ENCODE data around the gene BTD. TPM values are rescaled to one million over a fixed set of nuclear protein-coding genes. Genes with fewer than 3 reads are reported as not detected.

Gene BTD
- total RNA-seq, 2 donors from 2014 or later = 9.9 to 15.2 TPM

- H3K27ac Mint-ChIP-seq = peak overlapping the region; percentile 97
- H3K27me3 Mint-ChIP-seq = no peaks in the 10 kb centered on the region
- peak; percentile 59 for ATAC-seq (replicated peaks)
- H3K4me3 Mint-ChIP-seq = peak overlapping the region; percentile 79
- peaks cover 20% of the 10 kb centered on the region for H3K4me1 Mint-ChIP-seq
- peaks cover 7% of the 10 kb centered on the region for H3K36me3 Mint-ChIP-seq (ENCODE audit: low read depth)
- no peaks in the 10 kb centered on the region for H3K9me3 Mint-ChIP-seq
These were observed 35.8 kb downstream of the BTD start for GRCh38 chr3:15637131-15637951.

- Mint-ChIP-seq H3K27ac (peak overlapping the region; percentile 97), H3K27me3 (no peaks in the 10 kb centered on the region), H3K4me1 (peaks cover 20% of the 10 kb centered on the region), H3K36me3 (ENCODE audit: low read depth) (peaks cover 12% of the 10 kb centered on the region), H3K9me3 (no peaks in the 10 kb centered on the region), H3K4me3 (peak overlapping the region; percentile 79)
- peak; percentile 8 for ATAC-seq (replicated peaks)
These were observed 36.8 kb downstream of the BTD start for GRCh38 chr3:15638193-15638890.

GRCh38 chr3:15638891-15639262, 37.3 kb downstream of the BTD start:
- H3K27me3 Mint-ChIP-seq = no peaks in the 10 kb centered on the region
- peaks cover 20% of the 10 kb centered on the region for H3K4me1 Mint-ChIP-seq
- no peaks in the 10 kb centered on the region for H3K9me3 Mint-ChIP-seq
- no peak for ATAC-seq (replicated peaks)
- peaks cover 13% of the 10 kb centered on the region for H3K36me3 Mint-ChIP-seq (ENCODE audit: low read depth)
- H3K4me3 Mint-ChIP-seq = no peak overlapping the region
- no peak overlapping the region for H3K27ac Mint-ChIP-seq

- Mint-ChIP-seq H3K36me3 (ENCODE audit: low read depth) (peaks cover 13% of the 10 kb centered on the region), H3K4me1 (peaks cover 29% of the 10 kb centered on the region), H3K27ac (no peak overlapping the region), H3K4me3 (no peak overlapping the region), H3K27me3 (peaks cover 3% of the 10 kb centered on the region), H3K9me3 (peaks cover 4% of the 10 kb centered on the region)
- ATAC-seq (replicated peaks) = no peak
These were observed 43.7 kb downstream of the BTD start for GRCh38 chr3:15645246-15645645.

- peaks cover 13% of the 10 kb centered on the region for H3K36me3 Mint-ChIP-seq (ENCODE audit: low read depth)
- H3K4me3 Mint-ChIP-seq = no peak overlapping the region
- ATAC-seq (replicated peaks) = no peak
- H3K27ac Mint-ChIP-seq = no peak overlapping the region
- peaks cover 34% of the 10 kb centered on the region for H3K4me1 Mint-ChIP-seq
- H3K9me3 Mint-ChIP-seq = peaks cover 4% of the 10 kb centered on the region
- peaks cover 3% of the 10 kb centered on the region for H3K27me3 Mint-ChIP-seq
These were observed 44.4 kb downstream of the BTD start for GRCh38 chr3:15645740-15646501.

- ATAC-seq (replicated peaks) = peak; percentile 68
- Mint-ChIP-seq H3K4me1 (peaks cover 34% of the 10 kb centered on the region), H3K9me3 (peaks cover 4% of the 10 kb centered on the region), H3K27ac (peak overlapping the region; percentile 88), H3K27me3 (peaks cover 7% of the 10 kb centered on the region), H3K4me3 (peak overlapping the region; percentile 68), H3K36me3 (ENCODE audit: low read depth) (peaks cover 9% of the 10 kb centered on the region)
These were observed 45.4 kb downstream of the BTD start for GRCh38 chr3:15646851-15647511.

GRCh38 chr3:15647611-15648167, 46.1 kb downstream of the BTD start:
- Mint-ChIP-seq H3K4me1 (peaks cover 34% of the 10 kb centered on the region), H3K4me3 (peak overlapping the region; percentile 68), H3K27ac (peak overlapping the region; percentile 88), H3K27me3 (peaks cover 7% of the 10 kb centered on the region), H3K9me3 (peaks cover 4% of the 10 kb centered on the region), H3K36me3 (ENCODE audit: low read depth) (peaks cover 6% of the 10 kb centered on the region)
- peak; percentile 93 for ATAC-seq (replicated peaks)

GRCh38 chr3:15649341-15649740, 47.8 kb downstream of the BTD start:
- peaks cover 4% of the 10 kb centered on the region for H3K9me3 Mint-ChIP-seq
- H3K4me1 Mint-ChIP-seq = peaks cover 34% of the 10 kb centered on the region
- peak overlapping the region; percentile 40 for H3K4me3 Mint-ChIP-seq
- no peak for ATAC-seq (replicated peaks)
- peaks cover 7% of the 10 kb centered on the region for H3K27me3 Mint-ChIP-seq
- H3K27ac Mint-ChIP-seq = no peak overlapping the region
- H3K36me3 Mint-ChIP-seq (ENCODE audit: low read depth) = no peaks in the 10 kb centered on the region

GRCh38 chr3:15649858-15650257, 48.3 kb downstream of the BTD start:
- peaks cover 34% of the 10 kb centered on the region for H3K4me1 Mint-ChIP-seq
- H3K36me3 Mint-ChIP-seq (ENCODE audit: low read depth) = no peaks in the 10 kb centered on the region
- H3K27me3 Mint-ChIP-seq = peaks cover 7% of the 10 kb centered on the region
- ATAC-seq (replicated peaks) = no peak
- peaks cover 4% of the 10 kb centered on the region for H3K9me3 Mint-ChIP-seq
- no peak overlapping the region for H3K27ac Mint-ChIP-seq
- peak overlapping the region; percentile 40 for H3K4me3 Mint-ChIP-seq

- ATAC-seq (replicated peaks) = no peak
- Mint-ChIP-seq H3K27me3 (peaks cover 7% of the 10 kb centered on the region), H3K4me3 (no peak overlapping the region), H3K4me1 (peaks cover 34% of the 10 kb centered on the region), H3K27ac (no peak overlapping the region), H3K9me3 (peaks cover 9% of the 10 kb centered on the region), H3K36me3 (ENCODE audit: low read depth) (no peaks in the 10 kb centered on the region)
These were observed 49.9 kb downstream of the BTD start for GRCh38 chr3:15651396-15651795.

- Mint-ChIP-seq H3K27me3 (peaks cover 7% of the 10 kb centered on the region), H3K4me1 (peaks cover 19% of the 10 kb centered on the region), H3K36me3 (ENCODE audit: low read depth) (no peaks in the 10 kb centered on the region), H3K4me3 (no peak overlapping the region), H3K27ac (no peak overlapping the region), H3K9me3 (peaks cover 9% of the 10 kb centered on the region)
- no peak for ATAC-seq (replicated peaks)
These were observed 51.8 kb downstream of the BTD start for GRCh38 chr3:15653321-15653720.

GRCh38 chr3:15654127-15654526, 52.6 kb downstream of the BTD start:
- Mint-ChIP-seq H3K4me1 (peaks cover 12% of the 10 kb centered on the region), H3K4me3 (no peak overlapping the region), H3K9me3 (peaks cover 14% of the 10 kb centered on the region), H3K27me3 (peaks cover 7% of the 10 kb centered on the region), H3K36me3 (ENCODE audit: low read depth) (no peaks in the 10 kb centered on the region), H3K27ac (no peak overlapping the region)
- no peak for ATAC-seq (replicated peaks)

GRCh38 chr3:15654891-15655290, 53.3 kb downstream of the BTD start:
- H3K4me1 Mint-ChIP-seq = peaks cover 11% of the 10 kb centered on the region
- peaks cover 10% of the 10 kb centered on the region for H3K9me3 Mint-ChIP-seq
- H3K27me3 Mint-ChIP-seq = peaks cover 4% of the 10 kb centered on the region
- H3K4me3 Mint-ChIP-seq = no peak overlapping the region
- no peak overlapping the region for H3K27ac Mint-ChIP-seq
- H3K36me3 Mint-ChIP-seq (ENCODE audit: low read depth) = no peaks in the 10 kb centered on the region
- no peak for ATAC-seq (replicated peaks)

GRCh38 chr3:15656342-15656741, 54.8 kb downstream of the BTD start:
- H3K36me3 Mint-ChIP-seq (ENCODE audit: low read depth) = no peaks in the 10 kb centered on the region
- H3K27ac Mint-ChIP-seq = no peak overlapping the region
- peaks cover 6% of the 10 kb centered on the region for H3K4me1 Mint-ChIP-seq
- H3K4me3 Mint-ChIP-seq = no peak overlapping the region
- ATAC-seq (replicated peaks) = no peak
- H3K27me3 Mint-ChIP-seq = peaks cover under 1% of the 10 kb centered on the region
- H3K9me3 Mint-ChIP-seq = peaks cover 10% of the 10 kb centered on the region

All from activated T-helper 17 cell treated with anti-CD3 and anti-CD28 coated beads, Interleukin-2, amount 50 U/mL, for 72 hours (primary cell).